Renal cortical epithelial cell (primary cell): Measurements from ENCODE around the gene SEC31A. TPM values are rescaled to one million over a fixed set of nuclear protein-coding genes. Genes with fewer than 3 reads are reported as not detected.
"Not testable (repeated sequence)": the region's sequence is repeated elsewhere in the genome, so short reads cannot be mapped to it uniquely, and the experiment has no call there.

Experiments used
- DNase-seq: peaks from one replicate; pipeline ENCODE4 v3.0.0-alpha.2; 2011; ENCODE audit warnings: low read depth
- total RNA-seq: library from RNA; depleted of rRNA; stranded (reverse); fragments of >200 nt; gene quantifications from 2 replicates; pipeline ENCODE4 v1.2.3, GENCODE V29; 2014

The SEC31A gene
- total RNA-seq, 1 donor from 2014 or later: 381 TPM

DNA sequence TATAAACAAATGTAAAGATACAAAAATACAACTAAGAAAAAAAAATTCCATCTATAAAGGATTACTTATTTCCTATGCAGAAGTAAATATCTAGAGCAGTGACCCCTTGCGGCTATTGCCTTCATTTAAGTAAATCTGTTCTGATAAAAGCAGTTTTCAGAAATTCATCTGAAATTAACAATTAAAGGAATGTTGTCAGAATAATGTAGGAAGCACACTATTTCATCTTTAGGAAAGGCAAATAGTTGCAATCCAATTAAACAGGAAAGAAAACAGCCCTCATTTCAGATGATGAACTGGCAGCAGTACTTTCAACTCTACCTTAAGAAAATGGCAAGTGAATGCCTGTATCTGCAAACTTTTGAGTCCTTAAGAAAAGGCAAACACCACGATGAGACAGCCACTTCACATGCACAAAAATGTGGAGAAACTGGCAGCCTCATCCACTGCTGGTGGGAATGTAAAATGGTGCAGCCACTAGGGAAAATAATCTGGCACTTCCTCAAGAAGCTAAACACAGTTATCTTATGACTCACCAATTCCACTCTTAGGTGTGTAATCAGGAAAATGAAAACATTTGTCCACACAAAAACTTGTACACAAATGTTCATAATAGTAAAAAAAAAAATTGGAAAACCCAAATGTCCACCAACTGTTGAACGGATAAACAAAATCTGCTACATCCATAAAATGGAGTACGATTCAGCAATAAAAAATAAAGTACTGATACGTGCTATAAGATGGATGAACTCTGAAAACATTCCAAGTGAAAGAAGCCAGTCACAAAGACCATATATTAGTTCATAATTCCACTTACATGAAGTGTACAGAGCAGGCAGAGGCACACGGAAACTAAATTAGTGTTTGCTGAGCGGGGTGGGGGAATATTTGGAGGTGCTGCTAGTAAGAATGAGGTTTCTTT lies 7.6 kb upstream of the SEC31A start:
- DNase-seq: peak; percentile 84

DNA sequence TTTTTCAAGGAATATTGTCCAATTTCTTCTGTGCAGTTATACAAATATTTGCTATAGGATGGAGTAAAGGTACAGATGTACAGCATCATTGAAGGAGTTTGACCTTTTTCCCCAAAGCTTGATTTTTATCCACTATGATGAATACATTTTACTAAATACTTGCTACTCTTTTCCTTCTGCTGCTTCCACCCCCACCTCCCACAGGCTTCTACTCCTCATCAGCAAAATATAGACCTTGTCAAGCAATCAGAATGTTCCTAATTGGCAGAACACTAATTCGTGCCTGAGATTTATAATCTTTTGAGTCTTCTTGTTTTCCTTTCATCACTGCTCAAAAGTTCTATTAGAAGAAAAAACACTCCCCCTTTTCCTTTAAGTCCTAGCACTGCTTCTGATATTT lies 5.8 kb upstream of the SEC31A start:
- DNase-seq: no peak

DNA sequence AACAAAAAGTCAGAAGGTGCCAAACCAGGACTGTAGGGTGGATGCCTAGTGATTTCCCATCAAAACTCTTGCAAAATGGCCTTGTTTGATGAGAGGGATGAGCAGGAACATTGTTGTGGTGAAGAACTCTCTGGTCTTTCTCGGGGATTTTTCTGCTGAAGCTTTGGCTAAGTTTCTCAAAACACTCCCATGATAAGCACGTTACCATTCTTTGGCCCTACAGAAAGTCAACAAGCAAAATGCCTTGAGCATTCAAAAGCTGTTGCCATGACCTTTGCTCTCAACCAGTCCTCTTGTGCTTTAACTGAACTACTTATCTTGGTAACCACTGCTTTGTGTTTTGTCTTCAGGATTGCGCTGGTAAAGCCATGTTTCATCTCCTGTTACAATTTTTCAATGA lies 3.0 kb upstream of the SEC31A start:
- DNase-seq: no peak

DNA sequence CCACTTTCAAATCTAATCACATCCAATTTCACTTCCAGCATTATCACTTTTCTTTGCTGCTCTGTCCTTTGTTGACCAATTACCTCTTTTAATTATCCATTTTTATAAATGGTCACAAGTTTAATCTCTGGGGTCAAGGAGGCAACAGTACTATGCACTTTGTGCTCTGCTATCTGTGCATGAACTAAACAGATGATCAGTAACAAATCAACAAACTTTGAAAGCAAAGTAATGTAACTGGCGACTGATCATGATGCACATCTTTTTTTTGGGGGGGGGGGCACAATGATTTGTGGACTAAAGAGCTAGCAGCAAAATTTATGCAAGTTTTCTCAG lies 1.5 kb upstream of the SEC31A start:
- DNase-seq: no peak

DNA sequence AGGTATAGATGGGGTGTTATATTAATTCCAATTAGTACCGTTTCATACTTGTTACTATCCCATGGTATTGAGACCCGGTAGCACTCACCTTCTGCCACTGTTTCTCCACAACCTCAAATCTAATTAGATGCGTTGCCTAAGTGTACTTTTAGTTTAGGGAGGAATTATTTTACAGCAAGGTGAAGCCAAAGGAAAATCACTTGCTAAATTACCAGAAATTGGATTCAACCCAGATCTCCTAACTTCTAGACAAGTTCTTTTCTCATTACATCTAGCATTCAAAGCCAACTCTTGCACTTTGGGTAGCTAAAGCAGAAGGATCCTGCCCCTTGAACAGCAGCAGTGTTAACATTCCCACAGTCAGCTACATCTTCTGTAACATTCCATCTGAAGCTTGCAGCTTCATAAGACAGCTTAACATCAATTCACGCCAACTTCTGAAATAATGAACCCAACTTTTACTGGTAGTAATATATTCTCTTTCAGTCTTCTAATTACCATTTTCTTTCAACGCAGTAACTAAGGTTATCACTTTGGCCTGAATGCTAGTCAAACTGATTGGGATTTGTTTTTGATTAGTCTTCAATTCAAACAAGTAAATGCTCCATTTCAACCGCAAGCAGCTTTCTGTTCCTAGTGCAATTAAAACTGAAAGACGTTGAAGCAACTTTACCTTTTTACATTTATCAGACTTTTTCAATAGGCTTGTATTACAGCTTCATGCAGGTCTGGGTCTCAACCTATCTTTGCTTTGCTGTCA lies 934 bp upstream of the SEC31A start:
- DNase-seq: no peak

DNA sequence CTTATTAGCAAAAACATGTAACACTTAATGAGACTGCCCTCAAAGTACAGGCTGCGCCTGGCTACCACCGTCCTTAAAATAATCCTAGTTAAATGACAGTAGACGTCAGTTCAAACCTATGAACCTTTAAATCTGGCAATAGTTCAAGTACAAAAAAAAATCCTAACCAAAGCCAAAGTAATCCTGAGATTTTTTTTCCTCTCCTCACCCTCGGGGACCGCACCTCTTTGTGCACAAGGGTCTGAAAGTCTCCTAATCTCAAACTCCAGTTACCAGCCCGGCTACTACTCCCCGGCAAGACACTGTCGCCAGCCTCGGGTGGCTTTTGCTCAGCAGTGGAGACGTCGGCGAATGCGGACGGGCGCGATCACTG lies 439 bp downstream of the SEC31A start:
- DNase-seq: no peak

DNA sequence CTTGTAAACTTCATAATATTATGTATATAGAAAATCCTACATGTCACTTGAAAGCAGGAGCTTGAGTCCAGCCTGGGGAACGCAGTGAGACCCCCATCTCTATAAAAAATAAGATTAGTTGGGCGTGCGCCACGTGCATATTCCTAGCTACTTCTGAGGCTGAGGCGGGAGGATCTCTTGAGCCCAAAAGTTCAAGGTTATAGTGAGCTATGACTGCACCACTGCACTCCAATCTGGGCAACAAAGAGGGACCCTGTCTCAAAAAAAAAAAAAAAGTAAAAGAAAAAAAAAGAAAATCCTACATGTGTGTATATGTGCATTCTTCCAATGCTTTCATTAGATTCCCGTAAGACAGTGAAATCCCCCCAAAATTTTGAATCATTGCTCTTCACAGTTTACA lies 1.7 kb downstream of the SEC31A start:
- no peak for DNase-seq

DNA sequence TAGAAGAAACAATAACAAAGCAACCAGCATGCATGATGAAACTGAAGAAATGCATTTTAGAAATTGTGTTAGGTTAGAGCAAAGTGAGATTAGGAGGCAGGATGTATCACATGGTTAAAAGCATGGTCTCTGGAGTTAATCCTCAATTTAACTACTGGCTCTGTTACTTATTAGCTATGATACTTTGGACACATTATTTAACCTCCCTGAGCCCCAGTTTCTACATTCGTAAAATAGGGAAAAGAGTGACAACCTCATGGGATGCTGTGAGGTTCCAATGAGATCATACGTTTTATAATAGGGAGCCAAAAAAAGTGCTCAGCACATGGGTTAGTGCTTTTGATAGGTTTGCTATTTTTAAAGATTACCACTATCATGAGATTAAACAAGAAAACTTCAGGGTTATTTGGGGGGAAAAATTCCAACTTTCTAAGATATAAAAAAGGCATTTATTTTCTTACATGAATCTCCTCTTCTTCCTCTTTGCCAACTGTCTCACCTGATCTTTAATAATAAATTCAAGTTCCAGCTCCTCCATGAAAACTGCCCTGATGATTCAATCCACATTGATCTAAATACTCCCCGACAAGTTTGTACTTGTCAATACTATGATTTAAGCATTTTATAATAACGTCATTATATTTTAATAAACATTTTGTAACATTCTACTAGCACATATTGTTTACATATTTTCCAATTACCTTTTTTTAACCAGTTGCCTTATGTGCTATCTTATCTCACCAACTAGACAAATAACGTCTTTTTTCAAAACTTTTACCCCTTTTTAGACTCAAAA lies 4.6 kb downstream of the SEC31A start:
- DNase-seq: peak; percentile 51

DNA sequence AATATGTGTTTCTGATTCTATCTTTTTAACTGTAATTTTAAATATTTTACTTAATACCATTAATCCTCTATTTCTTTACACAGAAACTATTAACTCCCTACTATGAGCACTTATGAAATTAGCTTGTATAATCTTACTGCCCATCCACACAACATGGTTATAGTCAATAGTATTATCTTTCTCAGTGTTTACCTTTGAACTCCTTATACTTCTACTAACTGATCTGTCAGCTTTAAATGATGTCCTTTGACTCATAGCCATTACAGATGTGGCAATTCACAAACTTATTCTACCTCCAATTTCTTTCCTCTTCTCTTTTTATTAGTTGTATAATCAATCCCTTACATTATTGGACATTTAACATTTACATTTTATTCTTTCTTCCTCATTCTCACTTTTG lies 5.5 kb downstream of the SEC31A start:
- DNase-seq: no peak

DNA sequence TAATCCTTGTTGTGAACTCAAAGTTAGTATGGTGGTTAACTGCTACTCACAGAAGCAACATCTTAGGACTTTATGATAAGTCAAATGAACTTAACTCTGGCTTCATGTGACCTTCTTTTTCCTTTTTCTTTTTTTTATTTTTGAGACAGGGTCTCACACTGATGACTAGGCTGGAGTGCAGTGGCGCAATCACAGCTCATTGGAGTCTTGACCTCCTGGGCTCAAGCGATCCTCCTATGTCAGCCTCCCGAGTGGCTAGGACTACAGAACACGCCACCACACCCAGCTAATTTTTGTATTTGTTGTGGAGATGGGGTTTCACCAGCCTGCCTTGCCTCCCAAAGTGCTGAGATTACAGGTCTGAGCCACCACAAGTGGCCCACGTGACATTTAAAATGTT lies 22.4 kb downstream of the SEC31A start:
- no peak for DNase-seq

DNA sequence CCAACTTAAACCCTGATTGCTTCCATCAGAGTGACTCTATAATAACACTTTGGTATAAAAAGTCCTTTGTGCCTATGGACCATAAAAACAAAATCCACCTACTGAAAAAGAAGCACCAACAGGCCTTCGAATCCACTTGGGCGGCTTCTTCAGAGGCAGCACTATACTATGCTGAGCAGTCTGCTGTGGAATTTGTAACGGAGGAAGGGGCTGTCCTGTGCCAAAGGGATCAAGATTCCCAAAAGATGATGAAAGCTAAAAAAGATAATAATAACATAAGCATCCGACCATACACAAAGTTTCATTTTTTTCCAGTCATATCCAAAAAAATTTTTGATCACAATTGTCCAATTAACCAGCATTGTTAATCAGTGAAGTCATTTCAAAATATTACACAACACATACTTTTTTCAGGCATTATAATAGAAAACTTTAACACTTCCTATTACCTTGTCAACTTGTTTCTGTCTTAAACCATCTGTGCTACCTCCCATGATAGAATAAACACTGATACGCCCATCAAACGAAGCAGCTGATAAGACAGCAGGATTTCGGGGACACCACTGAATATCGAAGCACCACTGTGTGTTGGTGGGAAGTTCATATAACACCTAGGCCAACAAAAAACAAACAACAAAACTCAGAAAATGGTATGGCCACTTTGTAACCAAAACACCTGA lies 24.1 kb downstream of the SEC31A start:
- no peak for DNase-seq

DNA sequence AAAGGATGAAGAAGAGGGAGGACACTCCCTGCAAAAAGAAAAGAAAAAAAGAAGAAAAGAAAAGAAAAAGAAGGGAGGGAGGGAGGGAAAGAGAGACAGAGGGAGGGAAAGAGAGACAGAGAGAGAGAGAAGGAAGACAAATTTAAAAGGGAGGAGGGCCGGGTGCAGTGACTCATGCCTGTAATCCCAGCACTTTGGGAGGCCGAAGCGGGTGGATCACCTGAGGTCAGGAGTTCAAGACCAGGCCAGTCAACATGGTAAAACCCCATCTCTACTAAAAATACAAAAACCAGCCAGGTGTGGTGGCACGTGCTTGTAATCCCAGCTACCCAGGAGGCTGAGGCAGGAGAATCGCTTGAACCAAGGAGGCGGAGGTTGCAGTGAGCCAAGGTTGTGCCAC lies 24.9 kb downstream of the SEC31A start:
- not testable (repeated sequence) for DNase-seq

DNA sequence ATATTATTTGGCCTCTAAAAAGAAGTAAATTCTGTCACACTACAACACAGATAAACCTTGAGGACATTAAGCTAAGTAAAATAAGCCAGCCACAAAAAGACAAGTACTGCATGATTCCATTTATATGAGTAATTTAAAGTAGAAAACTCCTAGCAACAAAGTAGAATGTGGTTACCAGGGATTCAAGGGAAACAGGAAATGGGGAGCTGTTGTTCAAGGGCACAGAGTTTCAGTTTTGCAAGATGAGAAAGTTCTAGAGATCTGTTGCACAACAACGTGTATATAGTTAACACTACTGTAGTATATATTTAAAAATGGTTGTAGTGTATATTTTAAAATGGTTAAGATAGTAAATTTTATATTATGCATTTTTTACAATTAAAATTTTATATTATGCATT lies 25.4 kb downstream of the SEC31A start:
- peak; percentile 95 for DNase-seq

DNA sequence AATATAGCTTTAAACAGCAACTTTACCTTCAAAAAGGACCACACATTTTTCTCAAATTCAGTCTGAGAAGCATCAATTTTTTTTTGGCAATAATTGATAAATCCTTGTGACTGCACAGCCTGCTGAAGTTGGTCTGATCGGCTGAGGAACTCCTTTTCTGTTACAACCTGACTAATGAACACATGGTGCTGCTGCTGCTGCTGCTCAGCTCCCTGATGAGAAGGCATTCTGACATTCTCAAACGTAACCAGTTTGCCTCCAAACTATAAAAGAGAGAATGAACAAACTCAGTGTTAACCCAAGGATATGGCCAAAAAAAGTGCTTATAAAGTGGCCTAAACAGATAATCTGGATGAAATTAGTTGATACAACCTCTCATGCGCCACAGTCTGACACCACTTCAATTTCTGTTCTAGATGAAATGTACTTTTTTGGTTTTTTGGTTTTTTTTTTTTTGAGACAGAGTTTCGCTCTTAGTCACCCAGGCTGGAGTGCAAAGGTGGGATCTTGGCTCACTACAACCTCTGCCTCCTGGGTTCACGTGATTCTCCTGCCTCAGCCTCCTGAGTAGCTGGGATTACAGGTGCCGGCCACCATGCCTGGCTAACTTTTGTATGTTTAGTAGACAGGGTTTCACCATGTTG lies 26.5 kb downstream of the SEC31A start:
- DNase-seq: no peak

DNA sequence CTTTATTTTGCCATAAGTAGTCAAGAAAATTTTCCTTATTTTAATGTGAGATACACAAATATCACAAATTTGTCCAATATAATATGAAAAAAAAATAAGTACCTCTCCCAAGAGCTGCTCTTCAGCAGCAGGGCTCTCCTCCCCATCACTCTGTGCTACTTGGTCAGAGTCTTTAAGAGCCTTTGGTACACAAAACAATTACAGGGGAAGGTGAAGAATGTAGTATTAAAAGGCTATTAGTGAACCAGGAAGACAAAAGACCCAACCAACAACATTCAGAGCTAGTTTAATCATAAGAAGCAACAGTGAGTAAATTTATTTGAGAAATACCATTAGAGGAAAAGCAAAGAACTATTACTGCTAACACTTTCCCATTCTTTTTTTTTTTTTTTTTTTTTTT lies 29.4 kb downstream of the SEC31A start:
- DNase-seq: no peak

DNA sequence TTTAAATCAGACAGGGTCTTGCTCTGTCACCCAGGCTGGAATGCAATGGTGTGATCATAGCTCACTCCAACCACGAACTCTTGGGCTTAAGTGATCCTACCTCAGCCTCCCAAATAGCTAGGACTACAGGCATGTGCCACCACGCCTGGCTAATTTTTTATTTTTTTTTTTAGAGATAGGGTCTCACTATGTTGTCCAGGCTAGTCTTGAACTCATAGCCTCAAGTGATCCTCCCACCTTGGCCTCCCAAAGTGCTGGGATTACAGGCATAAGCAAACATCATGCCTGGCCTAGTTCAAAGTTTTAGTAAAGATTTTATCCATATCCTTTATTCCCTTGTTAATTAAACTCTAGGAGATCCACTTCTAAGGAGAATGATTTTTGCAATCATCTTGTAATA lies 30.5 kb downstream of the SEC31A start:
- DNase-seq: not testable (repeated sequence)

DNA sequence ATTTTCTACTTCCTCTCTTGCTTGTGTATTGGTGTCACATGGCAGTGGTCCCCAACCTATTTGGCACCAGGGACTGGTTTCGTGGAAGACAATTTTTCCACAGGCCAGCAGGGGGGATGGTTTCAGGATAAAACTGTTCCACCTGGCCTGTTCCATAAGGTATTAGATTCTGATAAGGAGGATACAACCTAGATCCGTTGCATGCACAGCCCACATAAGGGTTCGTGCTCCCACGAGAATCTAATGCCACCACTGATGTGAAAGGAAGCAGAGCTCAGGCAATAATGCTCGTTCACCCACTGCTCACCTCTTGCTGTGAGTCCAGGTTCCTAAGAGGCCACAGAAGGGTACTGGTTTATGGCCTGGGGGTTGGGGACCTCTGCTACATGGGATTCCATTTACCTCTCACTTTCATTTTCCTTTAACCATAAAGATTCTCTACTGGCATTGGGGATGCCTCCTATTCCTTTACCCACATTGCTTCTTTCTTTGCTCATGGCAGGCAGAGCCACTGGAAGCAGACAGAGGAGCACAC lies 38.1 kb downstream of the SEC31A start:
- DNase-seq: no peak

DNA sequence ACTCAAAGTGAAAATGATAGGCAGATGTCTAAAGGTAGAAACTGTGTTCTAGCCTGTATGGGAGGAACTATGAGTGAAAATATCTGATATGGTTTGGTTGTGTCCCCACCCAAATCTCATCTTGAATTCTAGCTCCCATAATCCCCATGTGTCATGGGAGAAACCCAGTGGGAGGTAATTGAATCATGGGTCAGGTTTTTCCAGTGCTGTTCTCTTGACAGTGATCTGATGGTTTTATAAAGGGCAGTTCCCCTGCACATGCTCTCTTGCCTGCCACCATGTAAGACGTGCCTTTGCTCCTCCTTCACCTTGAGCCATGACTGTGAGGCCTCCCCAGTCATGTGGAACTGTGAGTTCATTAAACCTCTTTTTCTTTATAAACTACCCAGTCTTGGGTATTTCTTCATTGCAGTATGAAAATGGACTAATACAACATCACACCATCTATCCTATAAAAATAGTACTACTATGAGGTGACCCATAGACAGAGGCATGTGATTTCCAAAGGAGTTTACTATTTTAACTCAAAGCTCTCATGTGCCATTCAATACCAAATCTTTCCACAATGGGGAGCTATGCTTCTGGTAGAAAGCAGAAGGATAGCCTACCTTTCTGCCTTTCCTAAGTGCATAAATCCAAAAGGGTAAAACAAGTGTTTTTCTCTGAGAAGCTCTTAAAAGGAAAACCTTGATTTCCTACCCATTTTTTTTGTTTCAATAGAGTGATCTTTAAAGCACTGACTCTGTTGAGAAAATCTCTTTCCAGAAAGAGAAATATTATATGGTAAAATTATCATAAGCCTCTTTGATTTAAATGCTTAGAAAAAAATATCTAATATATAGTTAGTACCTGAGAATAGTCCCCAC lies 38.8 kb downstream of the SEC31A start:
- DNase-seq: peak; percentile 63

DNA sequence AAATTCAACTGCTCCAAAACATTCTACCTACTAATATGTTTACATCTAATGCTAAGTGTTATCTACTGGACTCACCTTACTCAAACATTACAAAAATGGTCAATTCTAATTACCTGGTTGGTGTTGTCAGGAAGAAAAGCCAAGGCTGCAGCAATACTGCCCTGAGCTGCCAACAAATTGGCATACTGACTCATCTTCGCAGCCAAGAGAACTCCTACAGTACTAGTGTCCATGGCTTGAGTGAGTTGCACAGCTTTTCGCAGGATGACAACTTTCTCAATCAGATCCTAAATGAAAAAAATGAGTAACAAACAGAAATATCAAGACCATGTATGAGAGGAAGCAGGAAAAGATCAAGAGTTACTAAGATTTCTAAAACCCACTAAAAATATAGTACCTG lies 39.6 kb downstream of the SEC31A start:
- no peak for DNase-seq

DNA sequence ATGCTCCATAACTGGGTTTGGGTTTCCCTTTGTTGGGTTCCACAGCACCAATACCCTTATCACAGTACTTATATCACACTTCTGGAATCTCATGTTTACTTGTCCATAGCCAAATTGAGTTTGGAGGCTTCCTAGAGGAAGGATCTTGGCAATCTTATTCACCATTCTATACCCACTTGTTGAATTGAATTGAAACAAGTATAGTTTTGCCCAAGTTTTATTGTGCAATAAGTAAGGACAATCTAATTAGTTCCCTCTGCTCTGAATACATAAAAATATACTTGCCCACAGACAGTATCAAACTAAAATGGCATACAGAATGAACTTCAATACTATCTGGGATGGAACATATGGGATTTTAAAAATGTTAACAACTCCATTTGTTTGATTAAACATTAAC lies 40.3 kb downstream of the SEC31A start:
- no peak for DNase-seq
